ENCODE measurements around the gene MLPH.

DNA sequence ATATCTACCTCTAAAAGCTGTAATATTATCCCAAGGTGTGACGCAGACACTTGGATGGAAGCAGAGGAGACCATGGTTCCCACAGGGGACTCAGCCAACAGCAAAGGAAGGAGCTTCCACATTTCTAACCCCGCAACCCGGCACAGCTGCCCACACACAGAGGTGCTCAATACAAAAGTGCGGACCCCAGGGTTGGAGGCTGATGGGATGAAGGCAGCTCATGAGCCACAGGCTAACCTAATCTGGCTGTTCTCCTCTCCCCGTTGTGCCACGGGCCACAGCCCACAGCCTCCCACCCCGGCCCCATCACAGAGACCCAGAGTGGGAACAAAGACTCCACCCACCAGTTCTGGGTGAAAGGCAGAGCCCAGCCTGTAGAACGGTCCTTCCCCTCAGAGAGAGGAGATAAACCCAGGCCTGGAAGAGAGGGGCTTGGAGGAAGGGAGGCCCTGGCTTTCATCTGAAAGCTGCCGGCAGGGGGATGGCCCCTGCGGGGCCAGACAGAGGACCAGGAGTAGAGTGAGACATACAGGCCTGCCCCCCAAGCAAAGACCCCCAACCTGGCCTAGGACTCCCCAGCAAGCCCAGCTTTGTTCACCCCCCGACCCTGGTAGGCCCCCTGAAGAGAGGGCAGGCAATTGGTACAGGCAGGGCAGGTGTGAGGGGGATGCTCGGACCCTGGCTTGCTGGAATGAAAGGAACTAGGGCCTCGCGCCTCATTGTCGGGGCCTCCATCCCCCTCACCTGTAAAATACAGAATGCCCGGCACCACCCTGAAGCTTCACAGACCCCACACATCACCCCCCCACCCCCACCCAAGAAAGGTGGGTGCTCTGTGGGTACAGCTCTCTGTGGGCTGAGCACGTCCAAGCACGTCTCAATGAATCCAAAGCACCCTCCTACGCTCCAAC is 96.6 kb downstream of the MLPH start:
- TF ChIP-seq ZNF133 (CRISPR knock-in tag; IDR thresholded peaks at IDR 0.05) (no peak), ZZZ3 (IDR thresholded peaks at IDR 0.05) (no peak), MXI1 (IDR thresholded peaks at IDR 0.05; ENCODE audit: low read depth, low read length) (no peak), YY1 (IDR thresholded peaks at IDR 0.05; ENCODE audit: borderline replicate concordance in 1 of 3, control insufficient read depth in 1 of 3, extremely low read depth in 1 of 3, insufficient read depth in 3 of 3, insufficient read length in 1 of 3, insufficient replicate concordance in 2 of 3, low read depth in 1 of 3, low read length in 2 of 3) (no peak), CTCF (IDR thresholded peaks at IDR 0.05 in 2 of 3, conservative IDR thresholded peaks at IDR 0.05 in 1 of 3; ENCODE audit: insufficient read depth in 2 of 3, low read depth in 1 of 3, low read length in 3 of 3) (no peak), CEBPB (tag; IDR thresholded peaks at IDR 0.05) (no peak), FOXO4 (CRISPR knock-in tag; IDR thresholded peaks at IDR 0.05) (no peak), SMAD3 (CRISPR knock-in tag; conservative IDR thresholded peaks at IDR 0.05) (no peak), SMARCA4 (IDR thresholded peaks at IDR 0.05) (no peak), CHD4 (IDR thresholded peaks at IDR 0.05; ENCODE audit: insufficient read depth, insufficient replicate concordance, low read depth, low read length, poor library complexity, severe bottlenecking) (no peak), ZC3H4 (CRISPR knock-in tag; IDR thresholded peaks at IDR 0.05; ENCODE audit: borderline replicate concordance) (no peak), TAF15 (IDR thresholded peaks at IDR 0.05; ENCODE audit: low read depth, low read length) (no peak)
- TF ChIP-seq, protein P1, sequence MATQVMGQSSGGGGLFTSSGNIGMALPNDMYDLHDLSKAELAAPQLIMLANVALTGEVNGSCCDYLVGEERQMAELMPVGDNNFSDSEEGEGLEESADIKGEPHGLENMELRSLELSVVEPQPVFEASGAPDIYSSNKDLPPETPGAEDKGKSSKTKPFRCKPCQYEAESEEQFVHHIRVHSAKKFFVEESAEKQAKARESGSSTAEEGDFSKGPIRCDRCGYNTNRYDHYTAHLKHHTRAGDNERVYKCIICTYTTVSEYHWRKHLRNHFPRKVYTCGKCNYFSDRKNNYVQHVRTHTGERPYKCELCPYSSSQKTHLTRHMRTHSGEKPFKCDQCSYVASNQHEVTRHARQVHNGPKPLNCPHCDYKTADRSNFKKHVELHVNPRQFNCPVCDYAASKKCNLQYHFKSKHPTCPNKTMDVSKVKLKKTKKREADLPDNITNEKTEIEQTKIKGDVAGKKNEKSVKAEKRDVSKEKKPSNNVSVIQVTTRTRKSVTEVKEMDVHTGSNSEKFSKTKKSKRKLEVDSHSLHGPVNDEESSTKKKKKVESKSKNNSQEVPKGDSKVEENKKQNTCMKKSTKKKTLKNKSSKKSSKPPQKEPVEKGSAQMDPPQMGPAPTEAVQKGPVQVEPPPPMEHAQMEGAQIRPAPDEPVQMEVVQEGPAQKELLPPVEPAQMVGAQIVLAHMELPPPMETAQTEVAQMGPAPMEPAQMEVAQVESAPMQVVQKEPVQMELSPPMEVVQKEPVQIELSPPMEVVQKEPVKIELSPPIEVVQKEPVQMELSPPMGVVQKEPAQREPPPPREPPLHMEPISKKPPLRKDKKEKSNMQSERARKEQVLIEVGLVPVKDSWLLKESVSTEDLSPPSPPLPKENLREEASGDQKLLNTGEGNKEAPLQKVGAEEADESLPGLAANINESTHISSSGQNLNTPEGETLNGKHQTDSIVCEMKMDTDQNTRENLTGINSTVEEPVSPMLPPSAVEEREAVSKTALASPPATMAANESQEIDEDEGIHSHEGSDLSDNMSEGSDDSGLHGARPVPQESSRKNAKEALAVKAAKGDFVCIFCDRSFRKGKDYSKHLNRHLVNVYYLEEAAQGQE (IDR thresholded peaks at IDR 0.05; ENCODE audit: borderline replicate concordance), result no peak
- TF ChIP-seq, protein P1 (CRISPR knock-in tag; IDR thresholded peaks at IDR 0.05; ENCODE audit: low read depth), result no peak

Data from K562 (cell line).